Transverse colon (tissue), 4 donors: ENCODE measurements around the gene ZNF341.

Experiments used
- EP300 ChIP-seq: sonication (generic); formaldehyde crosslinking; IDR thresholded peaks from one replicate; pipeline ENCODE4 v1.6.1; 2017; ENCODE audit warnings: antibody characterized with exemption, low read depth
- POLR2A ChIP-seq: fragments of 450-650 bp; IDR thresholded peaks from one replicate; pipeline ENCODE4 v1.6.1; 2016; ENCODE audit warnings: antibody characterized with exemption, mild to moderate bottlenecking, moderate library complexity
- POLR2AphosphoS5 ChIP-seq, 3 donors: sonication (generic); formaldehyde crosslinking; IDR thresholded peaks; one replicate each; pipeline ENCODE4 v1.6.1; 2016; ENCODE audit warnings: antibody characterized with exemption in 3 of 3
- TF ChIP-seq, protein P1 (sequence below), 5 experiments: fragments of 200-600 bp in 3 of 5; fragments of 450-650 bp in 2 of 5; sonication (generic) in 3 of 5; IDR thresholded peaks; 1 replicate in 2 of 5; 2 replicates in 3 of 5; pipeline ENCODE4 v1.5.1; 2016 to 2017; ENCODE audit warnings: antibody characterized with exemption in 5 of 5, inconsistent platforms in 3 of 5, mild to moderate bottlenecking in 2 of 5, moderate library complexity in 1 of 5

DNA sequence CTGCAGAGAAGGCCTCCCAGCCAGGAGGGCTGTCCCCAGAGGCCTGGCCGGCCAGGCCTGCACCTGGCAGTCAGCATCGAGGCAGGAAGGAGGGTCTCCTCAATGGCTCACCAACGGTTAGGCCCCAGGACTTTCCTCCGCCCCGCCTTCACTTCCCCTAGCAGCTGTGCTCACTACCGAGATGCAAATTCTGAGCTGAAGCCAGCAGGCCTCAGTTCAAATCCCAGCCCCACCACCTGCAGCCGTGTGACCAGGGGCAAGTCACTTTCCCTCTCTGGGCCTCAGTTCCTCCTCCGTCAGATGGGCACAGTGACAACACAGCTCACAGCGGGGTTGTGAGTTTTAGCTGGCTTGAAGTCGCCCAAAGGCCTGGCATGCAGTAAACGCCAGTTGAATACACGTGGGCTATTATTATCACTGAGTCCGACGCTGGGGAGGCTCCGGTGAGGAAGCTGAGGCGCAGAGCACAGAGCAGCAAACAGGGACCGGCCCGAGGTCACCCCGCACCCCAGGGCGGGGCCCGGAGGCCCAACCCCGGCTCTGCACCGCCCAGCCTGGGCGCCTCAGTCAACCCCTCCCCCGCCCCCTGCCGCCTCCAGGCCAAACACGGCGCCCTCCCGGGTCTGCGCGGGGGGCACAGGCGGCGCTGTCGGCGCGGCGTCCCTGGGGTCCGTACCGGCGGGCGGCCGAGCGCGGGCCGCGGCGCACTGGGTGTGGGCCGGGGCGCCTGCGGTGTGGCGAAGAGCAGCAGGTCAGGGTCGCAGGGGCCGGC is 46.3 kb upstream of the ZNF341 start:
- TF ChIP-seq, protein P1, sequence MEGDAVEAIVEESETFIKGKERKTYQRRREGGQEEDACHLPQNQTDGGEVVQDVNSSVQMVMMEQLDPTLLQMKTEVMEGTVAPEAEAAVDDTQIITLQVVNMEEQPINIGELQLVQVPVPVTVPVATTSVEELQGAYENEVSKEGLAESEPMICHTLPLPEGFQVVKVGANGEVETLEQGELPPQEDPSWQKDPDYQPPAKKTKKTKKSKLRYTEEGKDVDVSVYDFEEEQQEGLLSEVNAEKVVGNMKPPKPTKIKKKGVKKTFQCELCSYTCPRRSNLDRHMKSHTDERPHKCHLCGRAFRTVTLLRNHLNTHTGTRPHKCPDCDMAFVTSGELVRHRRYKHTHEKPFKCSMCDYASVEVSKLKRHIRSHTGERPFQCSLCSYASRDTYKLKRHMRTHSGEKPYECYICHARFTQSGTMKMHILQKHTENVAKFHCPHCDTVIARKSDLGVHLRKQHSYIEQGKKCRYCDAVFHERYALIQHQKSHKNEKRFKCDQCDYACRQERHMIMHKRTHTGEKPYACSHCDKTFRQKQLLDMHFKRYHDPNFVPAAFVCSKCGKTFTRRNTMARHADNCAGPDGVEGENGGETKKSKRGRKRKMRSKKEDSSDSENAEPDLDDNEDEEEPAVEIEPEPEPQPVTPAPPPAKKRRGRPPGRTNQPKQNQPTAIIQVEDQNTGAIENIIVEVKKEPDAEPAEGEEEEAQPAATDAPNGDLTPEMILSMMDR (IDR thresholded peaks at IDR 0.05): no peak
- TF ChIP-seq POLR2AphosphoS5 (IDR thresholded peaks at IDR 0.05) (no peak), POLR2A (no peak), EP300 (no peak)
